22Rv1 (cell line): Measurements from ENCODE around the gene PAFAH1B2.

ENCODE experiments used
- ZFX ChIP-seq: fragments of 450-650 bp; IDR thresholded peaks from 2 replicates; pipeline ENCODE4 v1.6.1; 2017; ENCODE audit warnings: antibody characterized with exemption, borderline replicate concordance
- TF ChIP-seq, protein P1 (sequence below): fragments of 450-650 bp; IDR thresholded peaks from 2 replicates; pipeline ENCODE4 v1.5.1; 2017; ENCODE audit warnings: mild to moderate bottlenecking

GRCh38 chr11:117182551-117182935 lies 38.5 kb downstream of the PAFAH1B2 start:
- TF ChIP-seq, protein P1, sequence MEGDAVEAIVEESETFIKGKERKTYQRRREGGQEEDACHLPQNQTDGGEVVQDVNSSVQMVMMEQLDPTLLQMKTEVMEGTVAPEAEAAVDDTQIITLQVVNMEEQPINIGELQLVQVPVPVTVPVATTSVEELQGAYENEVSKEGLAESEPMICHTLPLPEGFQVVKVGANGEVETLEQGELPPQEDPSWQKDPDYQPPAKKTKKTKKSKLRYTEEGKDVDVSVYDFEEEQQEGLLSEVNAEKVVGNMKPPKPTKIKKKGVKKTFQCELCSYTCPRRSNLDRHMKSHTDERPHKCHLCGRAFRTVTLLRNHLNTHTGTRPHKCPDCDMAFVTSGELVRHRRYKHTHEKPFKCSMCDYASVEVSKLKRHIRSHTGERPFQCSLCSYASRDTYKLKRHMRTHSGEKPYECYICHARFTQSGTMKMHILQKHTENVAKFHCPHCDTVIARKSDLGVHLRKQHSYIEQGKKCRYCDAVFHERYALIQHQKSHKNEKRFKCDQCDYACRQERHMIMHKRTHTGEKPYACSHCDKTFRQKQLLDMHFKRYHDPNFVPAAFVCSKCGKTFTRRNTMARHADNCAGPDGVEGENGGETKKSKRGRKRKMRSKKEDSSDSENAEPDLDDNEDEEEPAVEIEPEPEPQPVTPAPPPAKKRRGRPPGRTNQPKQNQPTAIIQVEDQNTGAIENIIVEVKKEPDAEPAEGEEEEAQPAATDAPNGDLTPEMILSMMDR, result no peak
- no peak for TF ChIP-seq ZFX
